GM12872 (cell line): ENCODE measurements around the gene LGR6.

Source experiments
- CTCF ChIP-seq: IDR thresholded peaks from 3 replicates; pipeline ENCODE4 v1.5.1; 2011; ENCODE audit warnings: low read depth, mild to moderate bottlenecking, low read length, moderate library complexity; ENCODE audit not compliant: insufficient read depth

LGR6 gene

GRCh38 chr1:202323731-202324130, 130.1 kb downstream of the LGR6 start:
- no peak for TF ChIP-seq CTCF

GRCh38 chr1:202324646-202325045, 131.0 kb downstream of the LGR6 start:
- TF ChIP-seq CTCF = no peak

- peak; percentile 30; the same call in 1 of the 3 replicates for TF ChIP-seq CTCF
Observed at GRCh38 chr1:202329891-202330290, 136.3 kb downstream of the LGR6 start.

GRCh38 chr1:202333861-202334260, 140.3 kb downstream of the LGR6 start:
- no peak for TF ChIP-seq CTCF

GRCh38 chr1:202343652-202344349, 150.2 kb downstream of the LGR6 start:
- peak; percentile 60 for TF ChIP-seq CTCF

GRCh38 chr1:202348005-202348508, 154.5 kb downstream of the LGR6 start:
- TF ChIP-seq CTCF = no peak

- TF ChIP-seq CTCF = no peak
Observed at GRCh38 chr1:202348509-202349205, 155.1 kb downstream of the LGR6 start, which contains the start of gene PPP1R12B. Gene PPP1R12B, plus strand, starts transcription at chr1:202348699. Its CDS starts 153 bp downstream, at chr1:202348852.
